MM.1S (cell line): Measurements from ENCODE around the gene ADCY2.

Experiments used
- EZH2 ChIP-seq: fragments of 300-600 bp; sonication (generic); optimal IDR thresholded peaks from 2 replicates; pipeline ENCODE3; 2017; ENCODE audit warnings: low read depth, mild to moderate bottlenecking, antibody characterized with exemption, low read length, mixed read lengths
- TF ChIP-seq, protein P1 (sequence below): fragments of 300-600 bp; sonication (generic); IDR thresholded peaks from 2 replicates; pipeline ENCODE4 v1.5.1; 2016; ENCODE audit warnings: antibody characterized with exemption, low read length, mixed read lengths

DNA sequence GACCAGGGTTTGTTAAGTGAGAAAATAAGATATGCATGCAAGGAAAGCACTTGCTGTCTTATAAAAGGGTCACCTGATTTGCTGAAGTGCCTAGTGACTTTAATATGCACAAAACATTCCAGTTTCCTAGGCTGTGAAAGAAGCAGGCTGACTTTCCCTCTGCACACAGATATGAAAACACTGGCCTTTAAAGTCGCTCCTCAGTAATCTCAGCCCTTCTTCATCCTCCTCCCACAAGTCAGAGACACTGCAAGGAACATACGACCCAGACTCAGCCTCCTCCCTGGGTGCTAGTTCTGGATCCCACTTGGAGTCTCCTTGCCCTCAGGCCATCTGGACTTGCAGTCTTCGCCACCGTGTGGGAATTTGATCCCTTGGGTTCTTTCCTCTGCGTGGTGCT lies 288.9 kb downstream of the ADCY2 start:
- TF ChIP-seq, protein P1, sequence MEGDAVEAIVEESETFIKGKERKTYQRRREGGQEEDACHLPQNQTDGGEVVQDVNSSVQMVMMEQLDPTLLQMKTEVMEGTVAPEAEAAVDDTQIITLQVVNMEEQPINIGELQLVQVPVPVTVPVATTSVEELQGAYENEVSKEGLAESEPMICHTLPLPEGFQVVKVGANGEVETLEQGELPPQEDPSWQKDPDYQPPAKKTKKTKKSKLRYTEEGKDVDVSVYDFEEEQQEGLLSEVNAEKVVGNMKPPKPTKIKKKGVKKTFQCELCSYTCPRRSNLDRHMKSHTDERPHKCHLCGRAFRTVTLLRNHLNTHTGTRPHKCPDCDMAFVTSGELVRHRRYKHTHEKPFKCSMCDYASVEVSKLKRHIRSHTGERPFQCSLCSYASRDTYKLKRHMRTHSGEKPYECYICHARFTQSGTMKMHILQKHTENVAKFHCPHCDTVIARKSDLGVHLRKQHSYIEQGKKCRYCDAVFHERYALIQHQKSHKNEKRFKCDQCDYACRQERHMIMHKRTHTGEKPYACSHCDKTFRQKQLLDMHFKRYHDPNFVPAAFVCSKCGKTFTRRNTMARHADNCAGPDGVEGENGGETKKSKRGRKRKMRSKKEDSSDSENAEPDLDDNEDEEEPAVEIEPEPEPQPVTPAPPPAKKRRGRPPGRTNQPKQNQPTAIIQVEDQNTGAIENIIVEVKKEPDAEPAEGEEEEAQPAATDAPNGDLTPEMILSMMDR = no peak
- no peak for TF ChIP-seq EZH2
